GM10248 (cell line): ENCODE data around the gene SAA4.
"Not testable (repeated sequence)": the region's sequence is repeated elsewhere in the genome, so short reads cannot be mapped to it uniquely, and the experiment has no call there.

Experiments used
- CTCF ChIA-PET: fragments of 300-600 bp; sonication (Branson Sonifier 250); formaldehyde crosslinking; extraction: SDS; loops from one replicate; lab custom pipeline; 2021; ENCODE audit warnings: antibody characterized with exemption; lab: Yijun Ruan, JAX
- POLR2A ChIA-PET: fragments of 350-650 bp; sonication (Branson Sonifier 250); formaldehyde crosslinking; extraction: SDS; loops from one replicate; lab custom pipeline; 2020; ENCODE audit warnings: antibody characterized with exemption; lab: Yijun Ruan, JAX
- DNase-seq: peaks from one replicate; pipeline ENCODE4 v3.0.0; 2012; ENCODE audit errors: extremely low spot score
- CTCF ChIP-seq: IDR thresholded peaks from 2 replicates; pipeline ENCODE4 v1.5.1; 2012; ENCODE audit warnings: mild to moderate bottlenecking, low read depth; ENCODE audit errors: extremely low read depth, missing control alignments, control extremely low read depth

Gene SAA4

GRCh38 chr11:18204771-18205170 lies 31.8 kb downstream of the SAA4 start:
- ChIA-PET POLR2A (no interaction called here), CTCF (interaction anchor here (0.9 to 4.2 kb wide), 9 partner anchors 12 to 217 kb away, joined by 3 to 56 read pairs (median 3); no protein-coding TSS in a partner anchor)
- no peak for TF ChIP-seq CTCF
- no peak for DNase-seq

GRCh38 chr11:18204220-18204619 lies 32.4 kb downstream of the SAA4 start:
- TF ChIP-seq CTCF = no peak
- ChIA-PET POLR2A (no interaction called here), CTCF (interaction anchor here (0.6 to 4.2 kb wide), 28 partner anchors 8 to 1189 kb away, joined by 3 to 56 read pairs (median 4); no protein-coding TSS in a partner anchor)
- DNase-seq = no peak

- ChIA-PET POLR2A (no interaction called here), CTCF (interaction anchor here (0.6 to 4.2 kb wide), 28 partner anchors 8 to 1189 kb away, joined by 3 to 56 read pairs (median 4); no protein-coding TSS in a partner anchor)
- TF ChIP-seq CTCF = peak; percentile 31
- DNase-seq = peak; percentile 64
These were observed 32.9 kb downstream of the SAA4 start for GRCh38 chr11:18203723-18204122.

- CTCF ChIA-PET, DNase-seq, POLR2A ChIA-PET: not testable (repeated sequence)
These were observed 38.9 kb downstream of the SAA4 start for GRCh38 chr11:18197738-18198137.

GRCh38 chr11:18196532-18196931 lies 40.1 kb downstream of the SAA4 start:
- TF ChIP-seq CTCF = no peak
- ChIA-PET CTCF (no interaction called here), POLR2A (no interaction called here)
- no peak for DNase-seq

- no peak for TF ChIP-seq CTCF
- CTCF ChIA-PET = interaction anchor here (3.2 kb wide), 1 partner anchor 11 kb away, joined by 11 read pairs; no protein-coding TSS in a partner anchor
- DNase-seq = peak; percentile 34
- POLR2A ChIA-PET = no interaction called here
These were observed 43.6 kb downstream of the SAA4 start for GRCh38 chr11:18193010-18193409.

GRCh38 chr11:18191376-18191775 lies 45.2 kb downstream of the SAA4 start:
- TF ChIP-seq CTCF = no peak
- DNase-seq = no peak
- POLR2A ChIA-PET = no interaction called here
- CTCF ChIA-PET = interaction anchor here (1.3 to 3.2 kb wide), 3 partner anchors 12 to 76 kb away, joined by 4 to 11 read pairs (median 6); no protein-coding TSS in a partner anchor

- POLR2A ChIA-PET = interaction anchor here (0.7 kb wide), 1 partner anchor 609 kb away, joined by 5 read pairs; no protein-coding TSS in a partner anchor
- not testable (repeated sequence) for DNase-seq
- CTCF ChIA-PET = interaction anchor here (1.3 to 3.2 kb wide), 2 partner anchors 14 to 18 kb away, joined by 4 to 11 read pairs; no protein-coding TSS in a partner anchor
These were observed 46.9 kb downstream of the SAA4 start for GRCh38 chr11:18189476-18190245.
